Measurements from ENCODE around the gene GBF1.

DNA sequence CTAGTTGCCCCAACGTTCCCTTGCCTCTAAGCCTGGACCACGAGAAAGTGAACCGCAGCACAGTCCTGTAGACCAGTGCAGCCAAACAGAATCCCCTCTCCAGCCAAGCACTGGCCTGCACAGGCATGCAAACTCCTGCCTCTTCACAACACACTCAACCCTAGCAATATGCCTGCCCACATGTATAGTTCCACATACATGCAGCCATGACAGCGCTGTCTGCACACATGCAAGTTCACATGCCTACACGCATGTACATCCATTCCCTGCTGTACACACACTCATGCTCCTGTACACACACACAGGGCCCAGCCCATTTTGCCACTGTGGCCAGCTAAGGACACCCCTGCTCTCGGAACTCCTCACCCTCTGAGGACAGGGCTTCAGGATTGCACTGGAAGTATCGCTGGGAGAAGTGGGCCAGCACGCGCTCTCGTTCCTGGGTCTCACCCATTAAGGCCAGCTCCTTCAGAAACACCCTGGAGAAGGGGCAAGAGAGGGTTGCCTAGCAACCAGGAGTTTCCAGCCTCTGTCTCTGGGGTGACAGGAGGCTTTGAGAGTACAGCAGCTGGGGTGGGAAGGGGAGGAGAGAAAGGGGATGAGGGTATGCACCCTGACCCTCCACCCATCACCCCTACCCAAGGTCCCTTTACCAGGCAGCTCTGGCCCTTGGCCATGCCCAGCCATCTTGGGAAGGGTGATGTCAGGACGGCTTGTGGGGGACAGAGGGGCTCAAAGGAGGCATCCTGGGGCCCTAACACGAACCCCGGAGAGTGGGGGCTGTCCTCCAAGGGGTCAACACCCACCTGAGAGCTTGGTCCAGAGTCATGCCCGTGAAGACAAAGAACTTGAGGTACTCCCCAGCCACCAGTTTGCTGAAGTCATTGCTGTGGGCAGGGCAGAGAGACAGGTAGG, 166.3 kb downstream of the GBF1 start:
- TF ChIP-seq, protein P1, sequence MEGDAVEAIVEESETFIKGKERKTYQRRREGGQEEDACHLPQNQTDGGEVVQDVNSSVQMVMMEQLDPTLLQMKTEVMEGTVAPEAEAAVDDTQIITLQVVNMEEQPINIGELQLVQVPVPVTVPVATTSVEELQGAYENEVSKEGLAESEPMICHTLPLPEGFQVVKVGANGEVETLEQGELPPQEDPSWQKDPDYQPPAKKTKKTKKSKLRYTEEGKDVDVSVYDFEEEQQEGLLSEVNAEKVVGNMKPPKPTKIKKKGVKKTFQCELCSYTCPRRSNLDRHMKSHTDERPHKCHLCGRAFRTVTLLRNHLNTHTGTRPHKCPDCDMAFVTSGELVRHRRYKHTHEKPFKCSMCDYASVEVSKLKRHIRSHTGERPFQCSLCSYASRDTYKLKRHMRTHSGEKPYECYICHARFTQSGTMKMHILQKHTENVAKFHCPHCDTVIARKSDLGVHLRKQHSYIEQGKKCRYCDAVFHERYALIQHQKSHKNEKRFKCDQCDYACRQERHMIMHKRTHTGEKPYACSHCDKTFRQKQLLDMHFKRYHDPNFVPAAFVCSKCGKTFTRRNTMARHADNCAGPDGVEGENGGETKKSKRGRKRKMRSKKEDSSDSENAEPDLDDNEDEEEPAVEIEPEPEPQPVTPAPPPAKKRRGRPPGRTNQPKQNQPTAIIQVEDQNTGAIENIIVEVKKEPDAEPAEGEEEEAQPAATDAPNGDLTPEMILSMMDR (IDR thresholded peaks at IDR 0.05): no peak
- TF ChIP-seq POLR2A (IDR thresholded peaks at IDR 0.05): no peak

All from right lobe of liver (tissue), 4 donors.